ENCODE data around the gene CFAP157. TPM values are rescaled to one million over a fixed set of nuclear protein-coding genes. Genes with fewer than 3 reads are reported as not detected.
"Not testable (repeated sequence)": the region's sequence is repeated elsewhere in the genome, so short reads cannot be mapped to it uniquely, and the experiment has no call there.

Gene CFAP157
- total RNA-seq, 1 experiment from 2014 or later: not detected

DNA sequence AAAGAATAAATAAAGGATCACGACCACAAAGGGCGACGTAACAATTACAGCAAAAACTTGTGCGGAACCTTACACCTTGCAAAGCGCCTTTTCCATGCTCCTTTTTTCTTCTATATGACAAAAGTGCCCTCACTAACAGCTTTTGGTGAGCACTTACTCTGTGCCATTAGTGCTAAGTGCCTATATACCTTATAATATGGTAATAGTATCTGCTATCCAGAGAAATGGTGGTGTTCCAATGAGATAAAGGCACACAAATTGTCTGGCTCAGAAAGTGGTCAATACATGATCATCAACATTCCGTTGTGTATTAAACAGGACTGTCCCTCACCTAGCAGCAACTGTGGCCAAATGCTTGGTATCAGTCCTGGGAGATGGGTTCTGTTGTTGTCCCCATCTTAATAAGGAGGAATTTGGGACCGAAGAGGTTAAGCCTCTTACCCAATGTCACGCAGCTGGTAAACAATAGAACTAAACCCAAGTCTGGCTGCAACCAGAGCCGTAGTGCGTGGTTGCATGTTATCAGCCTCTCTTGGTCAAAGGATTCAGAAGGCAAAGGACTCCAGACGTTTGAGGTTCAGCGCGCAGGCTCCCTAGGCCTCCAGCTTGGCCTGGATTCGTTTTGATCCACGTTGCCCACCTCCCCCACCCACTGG is 28.9 kb downstream of the CFAP157 start:
- DNase-seq (ENCODE audit: low read depth): no peak

DNA sequence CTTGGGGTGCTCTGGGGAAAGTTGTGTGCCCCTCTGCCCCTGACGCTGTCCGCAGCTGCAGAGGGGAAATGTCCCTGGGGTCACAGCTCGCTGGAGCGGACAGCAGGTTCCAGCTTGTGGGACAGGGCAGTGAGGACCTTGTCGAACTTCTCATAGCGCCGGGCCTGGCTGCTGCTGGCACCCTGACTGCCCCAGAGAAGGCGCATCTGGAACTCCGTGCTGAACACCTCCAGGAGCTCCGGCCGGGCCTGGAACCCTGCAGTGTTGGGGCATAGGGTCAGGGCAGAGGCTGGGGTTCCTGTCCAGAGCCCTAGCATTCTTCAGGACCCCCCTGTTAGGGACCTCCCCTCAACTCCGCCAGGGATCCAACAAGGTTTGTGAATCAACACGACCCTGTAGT is 31.9 kb downstream of the CFAP157 start:
- no peak for DNase-seq (ENCODE audit: low read depth)

DNA sequence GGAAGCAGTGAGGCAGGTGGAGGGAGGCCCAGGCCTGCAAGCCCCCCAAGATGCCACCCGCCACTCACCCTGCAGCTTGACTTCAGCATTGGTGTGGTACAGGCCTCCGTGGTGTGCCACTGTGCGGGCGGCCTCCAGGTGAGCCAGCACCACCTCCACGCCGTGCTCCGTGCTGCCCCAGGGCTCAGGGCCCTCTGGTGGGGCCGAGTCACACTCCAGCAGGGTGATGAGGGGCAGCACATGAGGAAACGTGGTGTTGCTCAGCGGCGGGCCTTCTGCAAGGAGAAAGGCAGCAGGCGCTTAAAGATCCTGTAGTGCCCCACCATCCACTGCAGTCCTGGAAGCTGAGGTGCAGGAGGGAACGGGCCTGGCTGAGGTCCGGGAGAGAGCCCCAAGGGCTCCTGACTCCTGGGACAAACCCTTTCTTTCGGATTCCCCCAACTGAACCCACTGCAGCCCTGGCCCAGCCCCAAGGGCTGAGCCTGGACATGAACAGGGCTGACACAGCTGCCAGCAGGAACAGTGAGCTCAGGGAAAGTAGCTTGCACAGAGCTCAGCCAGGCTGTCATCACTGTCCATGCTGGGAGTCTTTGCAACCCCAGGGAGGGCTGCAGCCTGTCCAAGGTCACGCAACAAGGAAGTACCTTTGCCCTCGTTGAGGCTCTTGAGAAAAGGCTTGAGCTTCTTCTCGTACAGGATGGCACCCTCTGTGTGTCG is 33.0 kb downstream of the CFAP157 start:
- DNase-seq (ENCODE audit: low read depth): no peak

DNA sequence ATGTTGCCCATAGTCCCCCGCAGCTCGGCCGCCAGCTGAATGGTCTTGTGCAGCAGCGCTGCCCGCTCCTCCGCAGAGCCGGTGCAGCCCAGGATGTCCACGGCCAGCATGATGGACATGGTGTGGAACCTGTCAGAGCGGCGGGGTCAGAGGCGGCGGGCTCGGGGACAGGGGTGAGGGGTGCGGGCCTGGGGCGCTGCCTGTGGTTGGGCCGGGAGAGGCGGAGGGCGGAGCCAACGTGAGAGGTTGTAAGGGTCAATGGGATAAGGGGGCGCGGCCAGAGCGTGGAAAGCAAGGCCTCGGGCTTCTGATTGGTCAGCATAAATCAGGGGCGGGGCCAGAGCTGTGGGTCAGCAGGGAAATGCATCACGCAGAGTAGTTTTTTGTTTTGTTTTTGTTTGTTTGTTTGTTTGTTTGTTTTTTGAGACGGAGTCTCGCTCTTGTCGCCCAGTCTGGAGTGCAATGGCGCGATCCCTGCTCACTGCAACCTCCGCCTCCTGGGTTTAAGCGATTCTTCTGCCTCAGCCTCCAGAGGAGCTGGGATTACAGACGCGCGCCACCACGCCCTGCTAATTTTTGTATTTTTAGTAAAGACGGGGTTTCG is 35.1 kb downstream of the CFAP157 start:
- DNase-seq (ENCODE audit: low read depth): peak; percentile 76

DNA sequence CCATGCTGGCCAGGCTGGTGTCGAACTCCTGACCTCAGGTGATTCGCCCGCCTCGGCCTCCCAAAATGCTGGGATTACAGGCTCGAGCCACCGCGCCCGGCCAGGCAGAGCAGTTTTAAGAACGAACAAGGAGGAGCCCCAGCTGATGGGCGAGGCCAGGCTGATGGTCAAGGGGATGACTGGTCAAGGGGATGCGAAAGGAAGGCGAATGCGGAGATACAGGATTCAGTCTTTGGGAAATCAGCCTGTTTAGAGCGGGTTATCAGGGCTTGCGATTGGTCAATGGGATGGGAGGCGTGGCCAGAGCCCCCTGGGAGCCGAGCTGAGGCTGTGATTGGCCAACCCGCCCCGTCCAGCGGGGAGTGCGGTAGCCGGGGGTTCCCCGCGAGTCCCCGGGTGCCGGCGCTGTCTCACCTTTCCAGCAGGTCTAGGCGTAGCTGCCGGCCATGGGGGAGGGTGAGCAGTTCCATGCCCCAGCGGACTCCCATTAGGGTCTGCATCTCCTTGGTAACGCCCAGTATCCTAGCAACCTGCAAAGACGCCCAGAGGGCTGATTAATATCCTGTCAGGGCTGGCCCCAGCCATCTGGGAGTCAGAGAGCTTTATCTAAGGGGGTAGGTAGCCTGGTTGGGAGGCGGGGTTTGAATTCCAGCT is 35.8 kb downstream of the CFAP157 start:
- peak; percentile 94 for DNase-seq (ENCODE audit: low read depth)

DNA sequence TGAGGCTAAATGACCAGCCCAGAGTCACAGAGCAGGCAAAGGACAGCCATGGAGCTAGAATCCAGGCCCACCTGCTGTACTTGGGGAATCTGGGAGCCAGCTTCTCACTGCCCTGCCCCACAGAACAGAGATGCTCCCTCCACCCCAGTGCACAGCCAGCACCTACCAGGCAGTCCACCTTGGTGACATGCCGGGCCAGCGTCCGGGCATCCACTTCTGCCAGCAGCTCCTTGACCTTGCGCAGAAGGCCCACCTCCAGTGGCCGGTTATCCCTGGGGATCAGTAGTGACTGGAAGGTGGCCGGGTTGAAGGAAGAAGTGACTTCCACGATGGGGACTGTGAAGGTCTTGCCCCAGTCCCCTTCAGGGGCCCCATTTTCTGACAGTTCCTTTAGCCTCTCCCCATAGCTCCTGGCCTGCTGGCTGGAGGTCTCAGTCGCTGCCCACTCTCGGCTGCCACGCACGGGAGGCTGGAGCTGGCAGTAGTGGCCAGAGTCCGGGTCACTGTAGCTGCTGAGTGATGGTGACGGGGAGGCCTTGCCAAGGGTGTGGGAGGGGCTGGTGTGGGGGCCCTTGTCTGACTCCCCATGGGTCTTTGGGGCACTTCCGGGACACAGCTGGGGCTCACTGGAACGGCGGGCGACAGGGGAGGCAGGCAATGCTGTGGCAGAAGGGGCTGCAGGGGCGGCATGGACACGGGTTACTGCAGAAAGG is 37.8 kb downstream of the CFAP157 start:
- DNase-seq (ENCODE audit: low read depth): no peak

DNA sequence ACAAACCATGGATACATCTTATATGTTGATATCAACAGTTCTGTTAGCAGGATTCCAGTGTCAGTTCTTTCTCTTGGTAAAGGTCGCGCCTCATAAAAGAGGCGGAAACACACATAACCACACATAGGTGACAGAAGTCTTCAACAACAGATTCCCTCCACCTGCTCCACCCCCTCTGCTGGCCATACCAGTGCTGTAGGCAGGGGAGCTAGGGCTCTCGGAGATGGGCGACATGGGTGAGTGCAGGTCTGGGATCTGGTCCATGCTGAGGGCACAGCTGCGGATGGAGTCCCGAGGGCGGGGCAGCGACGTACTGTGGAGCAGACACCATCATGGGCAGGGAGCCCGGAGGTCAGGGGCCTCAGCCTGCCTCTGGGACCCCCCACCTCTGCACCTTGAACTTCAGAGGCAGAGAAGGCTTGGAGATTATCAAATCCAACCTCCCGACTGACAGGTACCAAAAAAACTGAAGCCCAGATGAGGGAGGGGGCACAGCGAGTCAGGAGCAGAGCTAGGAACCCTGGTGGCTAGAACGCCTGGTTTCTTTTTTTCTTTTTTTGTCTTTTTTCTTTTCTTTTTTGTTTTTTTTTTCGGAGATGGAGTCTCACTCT is 40.3 kb downstream of the CFAP157 start:
- no peak for DNase-seq (ENCODE audit: low read depth)

DNA sequence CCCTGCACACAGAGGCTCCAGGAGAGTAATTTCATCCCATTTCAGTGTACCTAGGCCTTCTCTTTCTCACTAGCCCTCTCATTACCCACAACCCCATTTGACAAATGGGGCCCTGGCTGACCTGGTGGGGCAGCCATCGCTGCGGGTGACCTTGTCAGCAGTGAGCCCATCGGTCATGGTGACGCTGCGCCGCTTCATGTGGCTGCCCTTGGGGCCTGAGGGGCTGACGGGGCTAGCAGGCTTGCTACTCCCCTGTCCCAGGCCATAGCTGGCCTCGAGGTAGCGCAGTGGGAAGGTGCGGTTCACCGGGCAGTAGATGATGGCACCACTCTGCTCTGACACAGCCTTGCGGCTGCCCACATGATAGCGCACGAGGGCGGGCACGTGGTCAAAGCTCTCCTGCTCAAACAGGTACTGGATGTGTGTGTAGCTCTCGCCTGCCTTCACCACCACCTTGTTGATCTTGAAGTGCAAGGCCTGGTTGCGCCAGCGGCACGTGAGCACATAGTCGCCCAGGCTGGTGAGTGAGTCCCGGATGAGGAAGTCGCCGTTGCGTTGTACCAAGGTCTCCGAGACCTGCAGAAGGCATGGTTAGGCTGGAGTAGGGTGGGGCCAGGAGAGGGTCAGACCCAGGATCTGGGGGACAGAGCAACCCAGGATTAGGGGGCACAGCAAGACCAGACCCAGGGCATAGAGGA is 42.5 kb downstream of the CFAP157 start:
- DNase-seq (ENCODE audit: low read depth): no peak

DNA sequence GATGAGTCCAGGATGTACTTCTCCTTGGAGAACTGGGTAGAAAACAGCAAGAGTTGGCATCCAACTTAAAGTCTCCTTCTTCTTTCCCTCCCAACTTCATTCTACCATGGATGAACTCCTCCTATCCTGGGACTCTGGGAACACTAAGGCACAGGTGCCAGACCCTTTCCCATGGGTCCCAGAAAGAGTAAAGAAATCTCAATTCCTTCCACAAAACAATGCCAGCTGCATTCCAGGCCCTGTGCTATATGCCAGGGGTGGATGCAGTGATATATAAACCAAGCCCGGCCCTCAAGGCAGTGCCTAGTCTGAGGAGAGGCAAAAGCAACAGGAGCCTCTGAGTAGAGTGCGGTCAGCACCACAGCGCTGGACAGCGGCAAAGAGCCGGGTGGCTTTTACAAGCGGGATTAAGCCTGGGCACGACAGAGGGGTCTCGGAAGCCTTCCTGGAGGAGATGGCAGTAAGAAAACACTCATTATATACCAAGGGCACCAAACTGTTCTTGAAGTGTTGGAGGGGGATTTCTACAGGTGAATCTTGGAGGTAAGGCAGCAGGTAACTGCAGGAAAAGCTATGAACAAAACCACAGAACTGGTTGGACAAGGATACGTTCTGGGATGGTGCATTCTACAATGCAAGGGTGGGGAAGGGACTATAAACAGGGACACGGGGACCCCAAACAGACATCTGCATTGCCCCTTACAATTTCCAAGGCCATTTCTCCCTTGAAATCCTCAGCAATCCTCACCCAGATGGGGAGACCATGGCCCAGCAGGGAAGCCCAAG is 44.7 kb downstream of the CFAP157 start:
- DNase-seq (ENCODE audit: low read depth): no peak

DNA sequence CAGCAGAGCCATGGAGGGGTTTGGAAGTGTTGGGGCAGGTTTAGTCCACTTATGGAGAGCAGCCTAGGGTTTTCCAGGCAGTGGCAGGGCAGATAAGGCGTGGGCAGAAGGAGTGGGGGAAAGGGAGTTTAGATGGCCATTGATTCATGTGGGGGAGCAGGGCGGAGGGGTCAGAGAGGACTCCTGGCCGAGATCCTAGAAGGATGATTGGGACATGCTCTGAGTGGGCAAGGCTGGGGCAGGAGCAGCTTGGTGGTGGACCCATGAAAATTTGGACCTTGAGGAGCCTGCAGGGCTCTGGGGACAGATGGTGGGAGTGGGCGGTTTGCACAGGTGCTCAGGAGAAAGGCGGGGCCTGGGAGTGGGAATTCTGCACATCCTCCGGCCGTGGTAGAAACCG is 46.4 kb downstream of the CFAP157 start:
- no peak for DNase-seq (ENCODE audit: low read depth)

DNA sequence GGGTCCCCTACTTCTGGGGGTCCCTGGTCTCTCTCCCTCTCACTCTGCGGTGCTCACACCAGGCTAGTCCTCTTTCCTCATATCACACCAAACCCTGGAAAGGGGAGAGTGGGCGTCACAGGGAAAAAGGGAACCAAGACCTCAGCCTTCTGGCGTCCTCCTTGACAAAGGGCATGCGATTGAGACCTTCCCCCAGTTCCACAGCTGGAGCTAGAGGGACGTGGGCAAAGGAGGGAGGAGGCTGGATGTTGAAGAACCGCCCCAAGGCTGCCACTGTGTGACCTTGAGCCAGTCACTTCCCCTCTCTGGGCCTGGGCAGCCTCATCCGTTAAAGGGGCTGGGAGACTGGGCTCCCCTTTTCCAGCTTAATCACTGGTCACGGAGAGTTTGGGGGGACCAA is 46.8 kb downstream of the CFAP157 start:
- DNase-seq (ENCODE audit: low read depth): no peak

DNA sequence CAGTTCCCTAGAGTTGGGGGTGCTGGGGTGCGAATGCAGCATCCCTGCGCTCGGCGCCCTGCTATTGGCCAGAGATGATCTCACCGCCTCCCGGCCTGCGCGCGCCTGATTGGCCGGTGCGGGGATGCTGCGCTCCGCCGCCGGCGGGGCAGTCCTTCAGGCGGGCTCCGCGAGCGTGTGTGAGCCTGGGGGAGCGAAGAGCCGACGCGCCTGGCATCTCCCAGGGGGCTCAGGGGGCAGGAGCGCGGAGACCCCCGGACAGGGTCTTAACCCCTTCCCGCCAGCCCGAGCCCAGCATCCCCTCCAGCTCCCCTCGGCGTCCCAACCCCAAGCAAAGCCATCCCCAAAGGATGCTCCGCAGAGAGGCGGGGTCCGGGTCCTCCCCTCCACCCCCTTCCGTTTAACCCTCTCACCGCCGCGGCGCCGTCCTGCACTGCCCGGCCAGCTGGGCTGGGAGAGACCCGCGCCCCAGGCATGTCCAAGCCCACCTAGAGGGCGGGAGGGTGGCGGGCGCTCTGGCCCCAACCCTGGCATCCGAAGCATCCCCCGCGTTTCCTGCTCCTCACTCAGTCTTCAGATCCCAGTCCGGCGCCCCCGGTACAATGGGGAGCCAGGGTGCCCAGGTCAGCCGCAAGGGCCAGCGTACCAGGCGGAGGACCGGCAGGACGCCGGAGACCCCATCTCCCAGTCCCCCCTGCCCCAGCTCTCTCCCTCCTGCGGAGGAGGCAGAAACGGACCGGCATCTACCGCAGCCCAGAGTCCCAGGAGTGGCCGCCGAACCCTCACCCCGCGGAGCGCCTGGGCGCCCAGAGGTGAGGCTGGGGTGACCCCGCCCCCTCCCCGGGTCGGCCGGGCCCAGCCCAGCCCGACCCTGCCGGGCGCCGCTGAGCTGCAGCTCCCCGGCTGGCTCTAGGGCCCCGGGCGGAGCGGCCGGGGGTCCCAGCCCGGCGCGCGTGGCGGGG is 47.6 kb downstream of the CFAP157 start:
- DNase-seq (ENCODE audit: low read depth): peak; percentile 61

DNA sequence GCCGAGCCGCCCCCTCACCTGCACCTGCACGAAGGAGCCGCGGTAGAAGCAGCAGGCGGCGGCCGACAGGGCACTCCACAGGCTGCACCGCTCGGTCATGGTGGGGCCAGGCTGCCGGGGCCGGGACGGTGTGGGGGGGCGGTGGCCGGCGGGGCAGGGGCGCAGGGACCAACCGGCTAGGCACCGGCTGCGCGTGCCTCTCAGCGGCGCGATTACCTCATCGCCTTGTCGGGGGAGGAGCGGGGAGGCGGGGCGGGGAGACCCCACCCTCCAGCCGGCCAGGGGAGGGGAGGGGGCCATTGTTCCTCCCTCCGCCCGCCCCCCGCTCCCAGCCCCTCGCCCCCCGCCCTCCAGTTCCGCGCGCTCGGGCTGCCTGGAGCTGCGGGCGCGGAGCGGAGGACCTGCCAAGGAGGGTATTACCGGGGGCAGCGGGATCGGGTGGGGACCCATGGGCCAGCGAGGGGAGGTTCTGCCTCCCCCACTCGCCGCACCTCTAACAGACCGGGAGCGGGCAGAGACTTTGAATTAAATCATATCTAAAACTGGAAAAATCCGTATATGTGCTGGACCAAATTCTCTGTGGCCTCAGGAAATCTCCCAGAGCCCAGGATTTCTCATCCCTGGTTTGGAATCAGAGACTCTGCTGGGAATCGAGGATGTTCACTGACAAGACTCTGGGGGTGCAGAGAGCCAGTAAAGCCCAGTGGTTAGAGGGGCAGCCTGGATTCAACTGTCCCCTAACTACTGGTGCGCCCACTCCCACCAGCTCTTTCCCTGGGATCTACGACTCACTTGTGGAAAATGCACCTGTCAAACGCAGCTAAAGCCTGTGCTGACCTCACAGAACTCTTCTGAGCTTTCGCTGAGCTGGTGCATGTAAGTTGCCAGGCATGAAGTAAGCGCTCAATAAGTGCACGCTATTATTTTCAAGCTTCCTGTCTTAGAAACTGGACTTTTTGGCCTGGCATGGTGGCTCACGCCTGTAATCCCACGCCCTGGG is 48.6 kb downstream of the CFAP157 start:
- DNase-seq (ENCODE audit: low read depth): no peak

DNA sequence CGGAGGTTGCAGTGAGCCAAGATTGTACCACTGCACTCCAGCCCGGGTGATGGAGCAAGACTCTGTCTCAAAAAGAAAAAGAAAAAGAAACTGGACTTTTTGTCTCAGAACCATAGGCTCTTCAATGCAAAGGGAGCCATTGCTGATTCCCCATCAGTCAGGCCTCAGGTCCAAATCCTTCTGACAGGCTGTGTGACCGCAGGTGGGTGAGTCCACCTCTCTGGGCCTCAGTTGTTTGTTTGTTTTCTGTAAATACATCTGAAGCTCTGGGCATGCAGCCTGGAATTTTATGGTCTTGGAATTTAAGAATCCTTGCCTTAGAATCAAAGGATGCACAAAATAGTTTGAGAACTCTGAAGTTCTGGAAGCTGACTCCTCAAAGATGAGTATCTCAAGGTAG is 49.4 kb downstream of the CFAP157 start:
- no peak for DNase-seq (ENCODE audit: low read depth)

DNA sequence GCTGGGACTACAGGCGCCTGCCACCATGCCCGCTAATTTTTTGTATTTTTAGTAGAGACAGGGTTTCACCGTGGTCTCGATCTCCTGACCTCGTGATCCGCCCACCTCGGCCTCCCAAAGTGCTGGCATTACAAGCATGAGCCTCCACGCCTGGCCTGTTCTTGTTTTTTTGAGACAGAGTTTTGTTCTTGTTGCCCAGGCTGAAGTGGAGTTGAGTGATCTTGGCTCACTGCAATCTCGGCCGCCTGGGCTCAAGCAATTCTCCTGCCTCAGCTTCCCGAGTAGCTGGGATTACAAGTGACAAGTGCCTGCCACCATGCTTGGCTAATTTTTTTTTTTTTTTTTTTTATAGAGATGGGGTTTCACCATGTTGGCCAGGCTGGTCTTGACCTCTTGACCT is 50.0 kb downstream of the CFAP157 start:
- DNase-seq (ENCODE audit: low read depth): not testable (repeated sequence)

DNA sequence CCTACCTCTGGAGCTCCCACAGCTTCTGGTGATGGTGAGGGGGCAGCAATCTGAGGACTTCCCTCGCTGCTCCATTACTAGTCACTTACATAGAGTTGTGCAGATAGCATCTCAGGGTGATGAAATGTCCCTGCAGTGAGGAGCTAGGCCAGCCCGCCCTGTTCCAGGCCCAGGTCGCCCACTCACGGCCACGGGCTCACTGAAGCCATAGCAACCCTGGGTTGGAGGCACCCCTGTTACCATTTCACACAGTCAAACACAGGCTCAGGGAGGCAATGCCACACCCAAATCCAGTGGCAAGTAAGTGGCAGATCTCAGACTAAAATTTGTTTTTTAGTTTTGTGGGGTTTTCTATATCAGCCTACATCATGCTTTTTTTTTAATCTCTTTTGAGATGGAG is 52.1 kb downstream of the CFAP157 start:
- no peak for DNase-seq (ENCODE audit: low read depth)

DNA sequence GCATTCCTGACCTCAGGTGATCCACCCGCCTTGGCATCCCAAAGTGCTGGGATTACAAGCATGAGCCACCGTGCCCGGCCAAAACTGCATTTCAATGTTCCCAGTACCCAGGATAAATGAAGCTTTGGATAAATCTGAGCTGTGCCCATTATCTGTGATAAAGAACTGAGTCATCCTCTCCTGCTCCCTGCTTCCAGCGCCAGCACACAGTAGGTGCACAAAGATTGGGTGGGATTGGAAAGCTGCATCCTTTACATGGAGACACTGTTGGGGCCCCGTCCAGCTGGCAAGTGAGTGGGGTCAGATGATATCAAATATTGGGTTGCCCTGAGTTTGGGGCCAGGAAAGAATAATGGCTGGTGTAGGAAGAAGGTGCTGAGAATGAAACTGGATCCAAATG is 54.3 kb downstream of the CFAP157 start:
- no peak for DNase-seq (ENCODE audit: low read depth)

DNA sequence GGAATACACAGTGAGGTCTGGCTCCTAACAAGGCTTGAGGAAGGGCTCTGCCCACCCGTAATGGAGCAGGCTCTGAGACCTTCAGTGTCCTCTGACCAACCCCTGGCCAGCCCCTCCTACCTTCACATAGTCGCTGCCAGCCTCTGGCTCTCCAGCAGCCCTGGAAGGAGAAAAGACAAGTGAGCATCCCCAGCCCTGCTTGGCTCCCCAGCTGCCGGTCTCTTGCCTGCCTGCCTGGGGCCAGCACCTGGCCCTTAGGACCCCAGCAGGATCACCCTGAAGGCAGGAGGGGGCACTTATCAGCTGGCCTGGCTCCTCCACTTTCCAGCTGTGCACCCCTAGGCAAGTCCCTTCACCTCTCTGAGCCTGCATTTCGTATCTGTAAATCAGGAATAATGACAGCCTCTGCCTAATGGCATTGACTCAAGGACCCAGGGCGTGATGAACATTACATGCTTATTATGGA is 54.7 kb downstream of the CFAP157 start:
- DNase-seq (ENCODE audit: low read depth): no peak

Measured in Daoy (cell line).